GM23338 (cell line): ENCODE measurements around the gene C14orf132. TPM values are rescaled to one million over a fixed set of nuclear protein-coding genes. Genes with fewer than 3 reads are reported as not detected.
"Not testable (repeated sequence)": the region's sequence is repeated elsewhere in the genome, so short reads cannot be mapped to it uniquely, and the experiment has no call there.

Experiments used
- ATAC-seq: fragments of 200-7000 bp; cut with Tn5 transposase; 3 replicates; pipeline ENCODE4 v1.9.1; 2020
- DNase-seq: peaks from one replicate; pipeline ENCODE4 v3.0.0-alpha.2; 2015; ENCODE audit warnings: low spot score
- H2AFZ ChIP-seq: fragments of 200-600 bp; sonication (generic); 2 replicates; pipeline ENCODE4 v1.8.0; 2016; ENCODE audit warnings: antibody characterized with exemption, mild to moderate bottlenecking, moderate library complexity
- H3F3A ChIP-seq: fragments of 200-600 bp; sonication (generic); replicated peaks from 2 replicates; pipeline ENCODE4 v1.8.0; 2017; ENCODE audit warnings: antibody characterized with exemption, mixed run types, low read depth
- H3K27ac ChIP-seq: fragments of 200-600 bp; sonication (generic); 2 replicates; pipeline ENCODE4 v1.6.1; 2016; ENCODE audit warnings: low read depth
- H3K27me3 ChIP-seq: fragments of 200-600 bp; sonication (generic); 2 replicates; pipeline ENCODE4 v1.8.0; 2016; ENCODE audit warnings: mild to moderate bottlenecking, mixed run types, moderate library complexity; ENCODE audit not compliant: insufficient read depth
- H3K36me3 ChIP-seq: fragments of 200-600 bp; sonication (generic); 2 replicates; pipeline ENCODE4 v1.8.0; 2016; ENCODE audit warnings: mild to moderate bottlenecking; ENCODE audit not compliant: insufficient read depth
- H3K4me1 ChIP-seq: fragments of 200-600 bp; sonication (generic); 2 replicates; pipeline ENCODE4 v1.8.0; 2016; ENCODE audit warnings: mild to moderate bottlenecking, moderate library complexity; ENCODE audit not compliant: insufficient read depth
- H3K4me2 ChIP-seq: fragments of 200-600 bp; sonication (generic); 2 replicates; pipeline ENCODE4 v1.7.1; 2017; ENCODE audit warnings: mixed run types
- H3K4me3 ChIP-seq: fragments of 200-600 bp; sonication (generic); 2 replicates; pipeline ENCODE4 v1.6.1; 2016; ENCODE audit warnings: mixed run types
- H3K79me2 ChIP-seq: fragments of 200-600 bp; sonication (generic); replicated peaks from 2 replicates; pipeline ENCODE4 v1.8.0; 2017; ENCODE audit warnings: mild to moderate bottlenecking; ENCODE audit not compliant: insufficient read depth
- H3K9me2 ChIP-seq: fragments of 200-600 bp; sonication (generic); 2 replicates; pipeline ENCODE4 v1.8.0; 2017; ENCODE audit not compliant: insufficient read depth
- H4K20me1 ChIP-seq: fragments of 200-600 bp; sonication (generic); replicated peaks from 2 replicates; pipeline ENCODE4 v1.8.0; 2017; ENCODE audit warnings: mild to moderate bottlenecking; ENCODE audit not compliant: insufficient read depth
- H3K27ac Mint-ChIP-seq: 2 replicates; pipeline ENCODE4 v1.8.0; 2020; ENCODE audit warnings: inconsistent platforms, mild to moderate bottlenecking, moderate library complexity, mixed read lengths
- H3K27me3 Mint-ChIP-seq: 3 replicates; pipeline ENCODE4 v1.8.0; 2022; ENCODE audit warnings: low read depth, mild to moderate bottlenecking, moderate library complexity, mixed read lengths, inconsistent platforms; ENCODE audit not compliant: insufficient read depth, poor library complexity
- H3K36me3 Mint-ChIP-seq: 3 replicates; pipeline ENCODE4 v1.8.0; 2021; ENCODE audit warnings: low read depth, mild to moderate bottlenecking, inconsistent platforms, moderate library complexity, mixed read lengths
- H3K4me1 Mint-ChIP-seq: 3 replicates; pipeline ENCODE4 v1.8.0; 2020; ENCODE audit warnings: mild to moderate bottlenecking, inconsistent platforms, mixed read lengths
- H3K4me3 Mint-ChIP-seq: 3 replicates; pipeline ENCODE4 v1.8.0; 2021; ENCODE audit warnings: moderate library complexity, mild to moderate bottlenecking, inconsistent platforms, mixed read lengths
- H3K9me3 Mint-ChIP-seq: 3 replicates; pipeline ENCODE4 v1.8.0; 2020; ENCODE audit warnings: moderate library complexity, mild to moderate bottlenecking, inconsistent platforms, mixed read lengths
- CREB1 ChIP-seq: fragments of 250-450 bp; sonication (Bioruptor Pico); IDR thresholded peaks from 2 replicates; pipeline ENCODE4 v1.5.0; 2020; ENCODE audit warnings: low read depth, mild to moderate bottlenecking, moderate library complexity
- EZH2phosphoT487 ChIP-seq: fragments of 200-600 bp; sonication (generic); IDR thresholded peaks from one replicate; pipeline ENCODE4 v1.8.1; 2018; ENCODE audit warnings: antibody characterized with exemption; ENCODE audit not compliant: unreplicated experiment
- JUNB ChIP-seq: IDR thresholded peaks from one replicate; pipeline ENCODE4 v1.6.1; 2016; ENCODE audit warnings: antibody characterized with exemption; ENCODE audit not compliant: unreplicated experiment
- ZNF331 ChIP-seq: fragments of 250-450 bp; sonication (Bioruptor Pico); IDR thresholded peaks from 2 replicates; pipeline ENCODE4 v1.5.0; 2020; ENCODE audit warnings: low read depth, mild to moderate bottlenecking, moderate library complexity
- polyA plus RNA-seq: library from polyadenylated mRNA; unstranded; fragments of >200 nt; fragmentation: Nextera tagmentation; extraction: Ambion mirVana; gene quantifications from 2 replicates; pipeline ENCODE4 v1.2.1, GENCODE V29; 2016
- total RNA-seq: library from RNA; depleted of rRNA; stranded (reverse); fragments of >200 nt; shearing (Covaris generic); gene quantifications from 2 replicates; pipeline ENCODE4 v1.2.3, GENCODE V29; 2014
- TF ChIP-seq, protein P1 (sequence below): IDR thresholded peaks from 2 replicates; pipeline ENCODE4 v1.6.1; 2016; ENCODE audit warnings: antibody characterized with exemption
- TF ChIP-seq, protein P2 (sequence below), 2 experiments: fragments of 200-600 bp in 1 of 2; sonication (generic) in 1 of 2; conservative IDR thresholded peaks; 2 replicates each; pipeline versions ENCODE4 v1.5.1 to v1.6.1; 2016 to 2017; ENCODE audit warnings: antibody characterized with exemption in 2 of 2, low read depth in 2 of 2, mild to moderate bottlenecking in 2 of 2, moderate library complexity in 1 of 2

The C14orf132 gene
- total and polyA plus RNA-seq, 2 experiments from 2014 or later: 13.8 to 16.2 TPM

DNA sequence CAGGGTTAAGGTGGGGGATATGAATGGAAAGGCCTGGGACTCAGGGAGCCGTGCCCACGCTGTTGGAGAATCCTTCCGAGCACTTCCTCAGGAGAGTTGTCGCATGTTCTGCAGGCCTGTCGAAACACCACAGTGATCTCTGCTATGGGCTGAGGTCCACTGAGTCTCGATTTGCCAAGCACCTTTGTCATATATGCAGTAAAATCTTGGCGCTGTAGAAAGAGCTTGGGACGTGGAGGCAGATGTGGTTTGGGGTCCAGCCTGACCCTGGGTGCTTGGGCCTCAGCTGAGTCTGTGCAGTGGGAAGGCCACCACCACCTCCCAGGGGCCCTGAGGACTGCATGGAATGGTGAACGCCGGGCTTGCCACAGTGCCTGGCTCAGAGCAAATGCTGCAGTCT, 32.9 kb downstream of the C14orf132 start (continued):
- TF ChIP-seq, protein P1, sequence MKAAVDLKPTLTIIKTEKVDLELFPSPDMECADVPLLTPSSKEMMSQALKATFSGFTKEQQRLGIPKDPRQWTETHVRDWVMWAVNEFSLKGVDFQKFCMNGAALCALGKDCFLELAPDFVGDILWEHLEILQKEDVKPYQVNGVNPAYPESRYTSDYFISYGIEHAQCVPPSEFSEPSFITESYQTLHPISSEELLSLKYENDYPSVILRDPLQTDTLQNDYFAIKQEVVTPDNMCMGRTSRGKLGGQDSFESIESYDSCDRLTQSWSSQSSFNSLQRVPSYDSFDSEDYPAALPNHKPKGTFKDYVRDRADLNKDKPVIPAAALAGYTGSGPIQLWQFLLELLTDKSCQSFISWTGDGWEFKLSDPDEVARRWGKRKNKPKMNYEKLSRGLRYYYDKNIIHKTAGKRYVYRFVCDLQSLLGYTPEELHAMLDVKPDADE: no peak
- TF ChIP-seq, protein P2, sequence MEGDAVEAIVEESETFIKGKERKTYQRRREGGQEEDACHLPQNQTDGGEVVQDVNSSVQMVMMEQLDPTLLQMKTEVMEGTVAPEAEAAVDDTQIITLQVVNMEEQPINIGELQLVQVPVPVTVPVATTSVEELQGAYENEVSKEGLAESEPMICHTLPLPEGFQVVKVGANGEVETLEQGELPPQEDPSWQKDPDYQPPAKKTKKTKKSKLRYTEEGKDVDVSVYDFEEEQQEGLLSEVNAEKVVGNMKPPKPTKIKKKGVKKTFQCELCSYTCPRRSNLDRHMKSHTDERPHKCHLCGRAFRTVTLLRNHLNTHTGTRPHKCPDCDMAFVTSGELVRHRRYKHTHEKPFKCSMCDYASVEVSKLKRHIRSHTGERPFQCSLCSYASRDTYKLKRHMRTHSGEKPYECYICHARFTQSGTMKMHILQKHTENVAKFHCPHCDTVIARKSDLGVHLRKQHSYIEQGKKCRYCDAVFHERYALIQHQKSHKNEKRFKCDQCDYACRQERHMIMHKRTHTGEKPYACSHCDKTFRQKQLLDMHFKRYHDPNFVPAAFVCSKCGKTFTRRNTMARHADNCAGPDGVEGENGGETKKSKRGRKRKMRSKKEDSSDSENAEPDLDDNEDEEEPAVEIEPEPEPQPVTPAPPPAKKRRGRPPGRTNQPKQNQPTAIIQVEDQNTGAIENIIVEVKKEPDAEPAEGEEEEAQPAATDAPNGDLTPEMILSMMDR (conservative IDR thresholded peaks at IDR 0.05; ENCODE audit: low read depth in 2 of 2): no peak
- no peak for TF ChIP-seq EZH2phosphoT487
- no peak for TF ChIP-seq JUNB
- no peak for TF ChIP-seq ZNF331
- TF ChIP-seq CREB1: no peak

DNA sequence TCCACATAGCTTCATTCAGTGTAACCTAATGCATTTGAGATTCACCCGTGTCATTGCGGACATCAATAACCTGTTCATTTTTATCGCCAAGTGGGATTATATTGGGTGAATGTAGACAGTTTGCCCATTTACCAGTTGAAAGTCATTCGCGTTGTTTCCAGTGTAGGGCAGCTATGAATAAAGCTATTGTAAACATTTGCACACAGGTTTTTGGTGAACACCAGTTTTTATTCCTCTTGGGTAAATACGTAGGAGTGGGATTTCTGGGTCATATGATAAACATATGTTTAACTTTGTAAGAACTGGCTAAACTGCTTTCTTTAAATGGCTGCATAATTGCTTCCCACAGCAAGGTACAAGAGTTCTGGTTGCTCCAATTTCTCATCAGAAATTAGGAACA, 33.6 kb downstream of the C14orf132 start:
- Mint-ChIP-seq H3K4me1 (no peaks in the 10 kb centered on the region), H3K27ac (no peak overlapping the region), H3K36me3 (0 out of 3 replicates have a peak, but pooled peaks cover 3% of the 10 kb centered on the region), H3K9me3 (no peaks in the 10 kb centered on the region; the same call in 2 of the 3 replicates), H3K27me3 (peaks cover 4% of the 10 kb centered on the region), H3K4me3 (no peak overlapping the region)
- no peak overlapping the region for H3K4me2 ChIP-seq
- DNase-seq: no peak
- no peak overlapping the region for H3K27ac ChIP-seq
- H2AFZ ChIP-seq: no peak overlapping the region
- no peaks in the 10 kb centered on the region for H4K20me1 ChIP-seq
- H3K27me3 ChIP-seq: no peaks in the 10 kb centered on the region
- no peaks in the 10 kb centered on the region for H3K9me2 ChIP-seq
- no peaks in the 10 kb centered on the region for H3K36me3 ChIP-seq
- no peaks in the 10 kb centered on the region for H3K4me1 ChIP-seq
- no peak for TF ChIP-seq CREB1
- H3K79me2 ChIP-seq: no peaks in the 10 kb centered on the region; the same call in none of the 2 replicates
- H3K4me3 ChIP-seq: no peak overlapping the region
- no peaks in the 10 kb centered on the region for H3F3A ChIP-seq
- ATAC-seq: no peak

DNA sequence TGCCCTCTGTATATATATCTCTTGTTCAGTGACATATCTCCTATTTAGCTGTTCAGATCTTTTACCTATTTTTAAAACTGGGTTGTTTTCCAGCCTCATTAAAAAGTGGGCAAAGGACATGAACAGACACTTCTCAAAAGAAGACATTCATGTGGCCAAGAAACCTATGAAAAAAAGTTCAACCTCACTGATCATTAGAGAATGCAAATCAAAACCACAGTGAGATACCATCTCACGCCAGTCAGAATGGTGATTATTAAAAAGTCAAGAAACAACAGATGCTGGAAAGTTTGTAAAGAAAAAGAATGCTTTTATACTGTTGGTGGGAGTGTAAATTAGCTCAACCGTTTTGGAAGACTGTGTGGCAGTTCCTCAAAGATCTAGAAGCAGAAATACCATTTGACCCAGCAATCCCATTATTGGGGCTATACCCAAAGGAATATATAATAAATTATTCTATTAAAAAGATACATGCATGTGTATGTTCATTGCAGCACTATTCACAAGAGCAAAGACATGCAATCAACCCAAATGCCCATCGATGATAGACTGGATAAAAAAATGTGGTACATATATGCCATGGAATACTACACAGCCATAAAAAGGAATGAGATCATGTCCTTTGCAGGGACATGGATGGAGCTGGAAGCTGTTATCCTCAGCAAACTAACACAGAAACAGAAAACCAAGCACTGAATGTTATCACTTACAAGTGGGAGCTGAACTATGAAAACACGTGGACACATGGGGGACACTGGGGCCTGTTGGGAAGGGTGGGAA, 34.3 kb downstream of the C14orf132 start:
- not testable (repeated sequence) for H3K9me3 Mint-ChIP-seq, H3K9me2 ChIP-seq, H3K27me3 ChIP-seq, H3K4me1 Mint-ChIP-seq, ATAC-seq, H3K4me3 ChIP-seq, H3K36me3 Mint-ChIP-seq, H4K20me1 ChIP-seq, H3K27ac ChIP-seq, H3K27ac Mint-ChIP-seq, H3F3A ChIP-seq, DNase-seq, H3K36me3 ChIP-seq, H2AFZ ChIP-seq, H3K4me3 Mint-ChIP-seq, H3K79me2 ChIP-seq, H3K27me3 Mint-ChIP-seq, H3K4me1 ChIP-seq, H3K4me2 ChIP-seq
